Measurements from ENCODE around the gene PTF1A.

The PTF1A gene, protein sequence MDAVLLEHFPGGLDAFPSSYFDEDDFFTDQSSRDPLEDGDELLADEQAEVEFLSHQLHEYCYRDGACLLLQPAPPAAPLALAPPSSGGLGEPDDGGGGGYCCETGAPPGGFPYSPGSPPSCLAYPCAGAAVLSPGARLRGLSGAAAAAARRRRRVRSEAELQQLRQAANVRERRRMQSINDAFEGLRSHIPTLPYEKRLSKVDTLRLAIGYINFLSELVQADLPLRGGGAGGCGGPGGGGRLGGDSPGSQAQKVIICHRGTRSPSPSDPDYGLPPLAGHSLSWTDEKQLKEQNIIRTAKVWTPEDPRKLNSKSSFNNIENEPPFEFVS

DNA sequence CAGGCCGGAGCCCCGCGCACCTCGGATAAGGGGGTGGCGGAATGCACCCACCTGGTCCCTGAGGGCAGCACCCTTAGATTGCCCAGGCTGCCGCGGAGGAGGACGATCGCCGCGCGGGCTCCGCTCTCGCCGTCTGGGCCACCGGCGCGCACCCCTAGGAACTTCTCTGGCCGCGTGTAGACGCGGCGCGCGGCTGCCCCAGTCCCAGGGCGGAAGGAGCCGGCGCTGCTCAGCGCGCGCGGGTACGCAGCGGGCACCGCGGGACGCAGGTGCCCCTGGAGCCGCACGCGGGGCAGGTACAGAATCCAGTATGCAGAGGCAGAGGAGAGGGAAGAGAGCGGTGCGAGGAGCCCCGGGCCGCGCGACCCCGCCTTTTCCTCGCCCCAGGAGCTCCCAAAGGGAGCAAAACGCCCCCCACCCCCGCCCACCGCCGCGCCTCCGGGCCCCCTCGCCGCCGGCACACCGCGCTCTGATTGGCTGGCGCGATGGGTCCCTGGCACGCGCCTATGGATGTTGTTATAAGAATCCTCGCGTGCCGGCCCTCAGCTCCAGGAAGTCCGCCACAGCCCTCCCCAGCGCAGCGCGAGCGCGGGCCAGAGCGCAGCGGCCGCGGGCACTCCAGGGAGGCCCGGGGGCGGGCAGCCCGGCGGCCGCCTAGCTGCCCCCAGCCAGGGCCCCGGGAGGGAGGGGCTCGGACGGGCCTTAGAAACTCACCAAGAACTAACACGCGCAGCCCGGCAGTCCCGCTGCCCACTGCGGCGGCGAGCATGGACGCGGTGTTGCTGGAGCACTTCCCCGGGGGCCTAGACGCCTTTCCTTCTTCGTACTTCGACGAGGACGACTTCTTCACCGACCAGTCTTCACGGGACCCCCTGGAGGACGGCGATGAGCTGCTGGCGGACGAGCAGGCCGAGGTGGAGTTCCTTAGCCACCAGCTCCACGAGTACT lies at the start of gene PTF1A:
PTF1A (plus strand) TSS at position 549 of the 948 bp plus-strand sequence; CDS start at position 768, 219 bp downstream.
- no peak for DNase-seq (ENCODE audit: low read depth)

DNA sequence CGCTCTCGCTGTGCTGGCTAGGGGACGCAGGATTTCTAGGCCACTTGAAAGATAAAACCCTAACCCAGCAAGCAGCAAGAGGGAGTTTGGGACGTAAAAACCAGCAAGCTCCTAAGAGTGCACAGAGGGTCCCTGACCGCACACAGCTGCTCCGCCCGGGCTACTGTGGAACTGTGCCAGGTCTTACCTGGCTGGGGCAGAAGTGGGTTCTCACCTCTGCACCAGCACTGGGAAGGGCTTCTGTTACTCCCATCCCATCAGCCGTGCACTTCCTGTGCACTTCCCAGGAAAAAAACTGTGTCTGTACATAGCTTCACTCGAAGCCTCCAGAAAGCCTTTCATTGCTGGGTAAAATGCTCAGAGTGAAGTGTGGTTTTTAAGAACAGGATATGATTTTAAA lies 45.9 kb upstream of the PTF1A start:
- no peak for DNase-seq (ENCODE audit: low read depth)

DNA sequence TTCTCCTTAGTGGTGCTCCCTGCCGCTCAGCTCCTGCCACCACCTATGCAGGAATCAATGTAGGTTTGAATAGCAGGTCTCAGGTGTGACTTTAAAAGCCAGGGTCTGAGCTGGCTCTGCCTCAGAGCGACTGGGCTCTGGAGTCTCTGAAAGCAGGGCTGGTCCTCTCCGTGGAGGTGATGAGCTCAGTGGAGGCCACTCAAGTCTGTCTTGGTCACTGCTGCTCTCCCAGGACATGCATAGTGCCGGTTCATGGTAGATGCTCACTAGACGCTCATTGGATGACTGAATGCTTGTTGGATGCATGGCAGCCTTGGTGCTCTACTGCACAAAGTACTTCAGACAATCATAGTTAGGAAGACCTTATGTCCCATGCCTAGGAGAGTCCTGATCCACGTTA lies 45.1 kb upstream of the PTF1A start:
- DNase-seq (ENCODE audit: low read depth) = no peak

DNA sequence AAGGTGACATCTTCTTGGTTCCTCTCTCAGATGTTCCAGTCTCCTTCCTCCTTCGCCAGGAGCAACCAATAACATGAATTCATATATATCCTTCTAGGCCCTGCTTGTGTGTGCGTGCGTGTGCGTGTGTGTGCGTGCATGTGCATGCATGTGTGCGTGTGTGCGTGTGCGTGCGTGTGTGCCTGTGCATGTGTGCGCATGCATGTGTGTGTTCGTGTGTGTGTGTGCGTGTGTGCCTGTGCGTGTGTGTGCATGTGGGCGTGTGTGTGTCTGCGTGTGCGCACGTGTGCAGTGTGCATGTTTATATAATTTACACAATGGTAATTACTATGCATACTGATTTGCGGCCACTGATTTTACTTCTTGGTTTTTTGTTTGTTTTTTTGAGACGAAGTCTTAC lies 43.9 kb upstream of the PTF1A start:
- DNase-seq (ENCODE audit: low read depth) = no peak

DNA sequence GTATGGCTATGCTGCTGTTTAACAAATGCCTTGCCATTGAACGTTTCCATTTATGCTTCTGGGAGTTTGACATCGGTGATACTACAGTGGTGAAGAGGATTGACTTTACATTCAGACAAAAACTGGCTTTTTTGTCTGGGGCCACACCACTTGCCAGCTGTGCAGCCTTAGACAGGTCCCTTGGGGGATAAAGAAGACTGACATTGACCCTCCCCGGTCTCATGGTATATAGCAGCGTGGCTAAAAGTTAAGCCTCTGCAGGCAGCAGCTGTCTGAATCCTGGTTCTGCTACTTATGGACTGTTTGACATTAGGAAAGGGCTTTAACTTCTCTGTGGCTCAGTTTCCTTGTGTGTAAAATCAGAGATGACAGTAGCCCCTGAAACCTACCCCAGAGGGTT lies 42.0 kb upstream of the PTF1A start:
- no peak for DNase-seq (ENCODE audit: low read depth)

DNA sequence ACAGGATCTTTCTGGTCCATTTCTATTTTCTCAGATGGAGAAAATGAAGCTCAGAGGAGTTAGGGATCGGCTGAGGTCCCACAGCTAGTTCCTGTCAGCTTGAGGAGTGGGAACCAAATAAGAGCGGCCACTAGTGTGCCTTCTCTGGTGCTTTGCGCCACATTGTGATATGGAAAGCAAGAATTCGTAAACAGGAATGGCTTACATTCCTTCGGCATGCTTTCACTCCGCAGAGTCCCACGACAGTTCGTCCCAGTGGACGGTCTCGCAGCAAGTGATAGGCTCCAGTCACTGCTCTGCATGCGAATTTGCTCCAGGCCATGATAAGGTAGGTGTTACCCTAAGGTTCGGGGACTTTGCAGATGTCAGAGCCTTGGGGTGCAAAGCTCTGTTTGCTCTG lies 41.5 kb upstream of the PTF1A start:
- DNase-seq (ENCODE audit: low read depth) = no peak

DNA sequence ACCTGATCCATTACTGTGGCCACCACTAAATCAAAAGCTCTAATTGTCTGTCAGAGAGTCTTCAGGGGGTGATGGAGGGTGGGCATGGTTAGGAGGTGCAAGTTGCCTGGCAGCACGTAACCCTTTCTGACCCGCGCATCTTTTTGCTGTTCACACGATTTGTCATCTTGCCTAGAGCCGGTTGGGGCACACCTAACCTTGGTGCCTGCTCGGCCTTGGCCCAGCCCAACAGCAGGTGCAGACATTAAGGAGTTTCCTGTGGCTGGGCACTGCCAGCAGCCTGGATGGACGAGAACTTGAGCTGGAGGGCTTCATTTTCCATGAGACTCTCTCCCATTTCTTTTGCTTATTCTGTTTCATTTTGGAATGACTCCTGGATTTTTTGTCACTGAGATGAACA lies 41.0 kb upstream of the PTF1A start:
- DNase-seq (ENCODE audit: low read depth) = no peak

DNA sequence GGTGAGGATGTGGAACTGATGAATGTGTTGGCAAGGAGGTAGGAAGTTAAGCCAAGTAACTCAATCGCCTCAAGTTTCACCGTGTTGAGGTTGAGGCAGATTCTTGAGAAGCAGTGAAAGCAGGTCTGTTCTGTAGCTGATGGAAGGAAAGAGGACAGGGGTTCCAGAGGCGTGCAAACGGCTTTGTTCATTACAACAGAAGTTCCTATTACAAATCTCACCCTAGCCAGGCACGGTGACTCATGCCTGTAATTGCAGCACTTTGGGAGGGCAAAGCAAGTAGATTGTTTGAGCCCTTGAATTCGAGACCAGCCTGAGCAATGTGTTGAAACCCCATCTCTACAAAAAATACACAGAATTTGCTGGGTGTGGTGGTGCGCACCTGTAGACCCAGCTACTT lies 36.9 kb upstream of the PTF1A start:
- DNase-seq (ENCODE audit: low read depth) = no peak

DNA sequence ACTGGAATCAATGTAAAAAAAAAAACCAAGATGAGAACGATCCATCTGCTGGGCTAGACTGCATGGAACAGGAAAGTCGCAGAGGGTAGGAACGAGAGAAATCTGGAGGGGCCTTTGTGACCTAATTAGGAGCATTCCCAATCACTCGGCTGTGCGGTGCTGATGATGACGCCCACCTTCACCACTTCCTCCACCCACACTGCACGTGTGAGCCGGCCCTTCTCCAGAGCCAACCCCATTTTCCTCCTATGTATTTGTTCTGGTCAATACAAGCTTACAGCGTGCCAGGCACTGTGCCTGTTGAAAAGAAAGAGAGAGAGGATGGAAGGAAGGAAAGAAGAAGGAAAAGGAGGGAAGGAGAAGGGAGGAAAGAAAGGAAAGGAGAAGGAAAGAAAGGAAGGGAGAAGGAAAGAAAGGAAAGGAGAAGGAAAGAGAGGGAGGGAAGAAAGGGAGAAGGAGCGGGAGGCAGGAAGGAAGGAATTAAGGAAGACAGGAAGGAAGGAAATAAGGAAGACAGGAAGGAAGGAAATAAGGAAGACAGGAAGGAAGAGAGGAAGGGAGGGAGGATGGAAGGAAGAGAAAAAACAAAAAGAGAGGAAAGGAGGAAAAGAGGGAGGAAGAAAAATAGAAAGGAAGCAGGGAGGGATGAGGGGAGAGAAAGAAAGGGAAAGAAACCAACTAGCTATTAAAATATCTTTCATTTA lies 35.5 kb upstream of the PTF1A start:
- DNase-seq (ENCODE audit: low read depth) = no peak

DNA sequence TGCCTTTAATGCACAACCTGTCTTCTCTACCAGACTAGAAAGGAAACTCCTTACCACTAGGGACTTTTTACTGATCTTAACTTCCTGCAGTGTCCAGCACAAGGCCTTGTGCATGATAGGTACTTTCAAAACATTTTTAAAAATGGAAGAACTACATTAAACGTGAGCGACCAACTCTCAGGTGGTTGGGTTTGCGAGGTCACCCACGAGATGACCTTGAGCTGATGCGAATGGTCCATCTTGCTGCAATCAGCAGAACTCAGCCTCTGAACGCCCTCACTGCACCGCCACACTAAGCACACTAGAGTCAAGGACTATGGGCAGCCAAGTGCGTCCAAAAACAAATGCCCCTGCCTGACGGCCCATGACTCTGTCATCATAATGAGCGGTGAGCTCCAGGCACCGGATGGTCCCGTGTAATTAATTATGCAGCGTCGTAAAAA lies 34.9 kb upstream of the PTF1A start:
- DNase-seq (ENCODE audit: low read depth) = no peak

DNA sequence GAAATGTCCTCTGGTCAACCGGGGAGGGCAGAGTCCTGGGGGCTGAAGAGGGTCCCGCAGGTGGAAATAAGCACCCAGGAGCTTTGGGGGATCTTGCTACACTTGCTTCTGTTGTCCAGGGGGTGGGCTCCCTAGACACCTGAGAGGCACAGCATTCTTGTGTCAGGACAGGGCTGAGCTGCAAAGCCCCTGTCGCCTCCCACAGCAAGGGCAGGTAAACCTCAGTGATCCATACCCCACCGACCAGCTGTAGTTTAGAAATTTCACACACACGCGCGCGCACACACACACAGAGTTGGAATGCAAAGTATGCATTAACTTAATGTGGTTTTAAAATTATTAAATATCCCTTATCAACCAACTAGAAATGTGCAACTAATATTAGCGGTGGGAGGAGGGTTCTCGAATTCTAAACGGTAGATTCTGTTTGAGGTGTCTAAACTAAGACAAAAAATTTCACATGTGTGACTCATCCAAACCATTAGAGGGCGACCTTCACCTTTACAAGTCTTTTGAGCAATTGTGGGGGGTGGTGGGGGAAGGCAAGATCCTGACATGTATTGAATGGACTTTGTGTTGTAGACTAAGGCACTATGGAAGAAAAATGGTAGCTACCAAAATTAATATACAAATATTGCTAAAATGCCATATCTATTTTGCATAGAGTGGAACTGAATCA lies 34.3 kb upstream of the PTF1A start:
- DNase-seq (ENCODE audit: low read depth) = no peak

DNA sequence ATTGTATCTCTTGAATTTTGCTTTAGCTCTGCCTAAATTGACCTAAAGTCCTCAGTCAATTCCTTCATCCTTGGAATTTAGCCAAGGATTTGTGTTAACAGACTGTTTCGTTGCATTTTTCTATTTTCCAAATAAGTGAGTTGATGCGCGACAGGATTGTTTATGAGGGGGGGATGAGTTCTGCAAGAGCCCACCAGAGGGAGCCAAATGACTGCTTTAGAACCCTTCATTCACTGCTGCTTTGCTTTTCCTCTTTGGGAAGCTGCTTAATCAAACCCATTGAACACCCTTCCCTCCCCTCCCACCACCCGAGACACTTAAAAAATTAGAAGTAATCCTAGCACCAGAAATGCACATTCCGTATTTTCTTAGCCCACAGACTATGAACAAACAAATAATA lies 33.7 kb upstream of the PTF1A start:
- DNase-seq (ENCODE audit: low read depth) = no peak

DNA sequence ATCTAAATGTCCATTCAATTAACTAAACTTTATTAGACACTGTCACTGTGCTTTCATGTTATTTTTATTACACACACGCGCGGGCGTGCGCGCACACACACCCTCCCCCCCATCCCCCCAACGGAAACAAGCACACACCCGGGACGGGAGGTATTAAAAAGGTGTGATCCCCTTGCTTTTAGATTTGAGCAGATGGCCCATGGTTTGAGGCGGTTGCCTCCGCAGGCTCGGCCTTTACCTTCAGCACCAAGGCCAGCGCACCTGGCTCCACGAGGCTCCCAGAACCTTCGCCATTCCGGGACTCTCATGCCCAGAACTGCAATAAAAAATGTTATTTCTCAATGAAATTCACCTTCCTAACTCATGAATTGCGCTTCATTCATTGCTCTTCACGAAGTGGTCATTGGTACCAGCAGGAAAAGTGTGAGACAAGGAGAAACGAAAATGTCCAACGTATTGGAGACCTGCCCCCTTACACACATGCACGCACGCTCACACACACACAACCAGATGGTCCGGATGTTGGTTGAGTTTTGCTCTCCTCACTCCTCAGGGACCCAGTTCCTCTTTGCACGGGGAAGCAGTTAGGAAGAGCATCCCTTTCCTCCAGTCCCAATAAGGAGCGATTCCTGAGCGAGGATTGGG lies 20.8 kb upstream of the PTF1A start:
- DNase-seq (ENCODE audit: low read depth) = no peak

DNA sequence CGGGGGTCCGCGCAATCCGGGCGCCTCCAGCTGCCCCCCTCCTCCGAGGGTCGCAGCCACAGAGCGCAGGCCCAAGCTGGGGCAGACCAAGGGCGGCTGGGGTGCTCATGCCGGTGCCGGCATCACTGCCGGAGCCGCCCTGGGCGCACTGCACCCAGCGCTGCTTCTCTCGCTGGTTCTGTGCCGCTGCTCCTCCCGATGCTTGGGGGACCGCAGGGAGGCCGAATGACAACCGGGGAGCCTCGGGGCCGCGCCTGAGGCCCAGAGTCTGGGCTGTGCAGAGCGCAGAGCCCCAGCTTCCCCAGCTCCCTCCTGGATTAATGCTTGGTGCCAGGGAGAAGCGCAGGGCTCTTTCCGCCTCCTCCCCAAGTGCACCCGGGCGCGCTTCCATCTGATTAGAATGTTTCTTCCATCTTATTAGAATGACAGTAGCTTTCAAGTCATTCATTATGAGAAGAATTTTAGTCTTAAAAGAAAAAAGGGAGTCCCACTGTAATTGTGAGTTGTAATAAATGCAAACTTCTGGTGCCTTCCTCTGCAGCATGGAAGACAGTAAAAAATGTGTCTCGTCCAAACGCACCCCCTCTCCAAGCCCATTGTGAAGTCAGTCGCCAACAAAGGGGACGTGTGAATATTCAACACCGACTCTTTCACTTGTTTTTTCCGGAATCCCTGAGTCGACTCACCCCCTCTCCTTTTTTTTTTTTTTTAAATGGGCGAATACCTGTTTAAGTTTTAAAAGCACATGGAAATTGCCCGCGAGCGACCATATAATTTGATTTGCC lies 19.5 kb upstream of the PTF1A start:
- DNase-seq (ENCODE audit: low read depth) = no peak

DNA sequence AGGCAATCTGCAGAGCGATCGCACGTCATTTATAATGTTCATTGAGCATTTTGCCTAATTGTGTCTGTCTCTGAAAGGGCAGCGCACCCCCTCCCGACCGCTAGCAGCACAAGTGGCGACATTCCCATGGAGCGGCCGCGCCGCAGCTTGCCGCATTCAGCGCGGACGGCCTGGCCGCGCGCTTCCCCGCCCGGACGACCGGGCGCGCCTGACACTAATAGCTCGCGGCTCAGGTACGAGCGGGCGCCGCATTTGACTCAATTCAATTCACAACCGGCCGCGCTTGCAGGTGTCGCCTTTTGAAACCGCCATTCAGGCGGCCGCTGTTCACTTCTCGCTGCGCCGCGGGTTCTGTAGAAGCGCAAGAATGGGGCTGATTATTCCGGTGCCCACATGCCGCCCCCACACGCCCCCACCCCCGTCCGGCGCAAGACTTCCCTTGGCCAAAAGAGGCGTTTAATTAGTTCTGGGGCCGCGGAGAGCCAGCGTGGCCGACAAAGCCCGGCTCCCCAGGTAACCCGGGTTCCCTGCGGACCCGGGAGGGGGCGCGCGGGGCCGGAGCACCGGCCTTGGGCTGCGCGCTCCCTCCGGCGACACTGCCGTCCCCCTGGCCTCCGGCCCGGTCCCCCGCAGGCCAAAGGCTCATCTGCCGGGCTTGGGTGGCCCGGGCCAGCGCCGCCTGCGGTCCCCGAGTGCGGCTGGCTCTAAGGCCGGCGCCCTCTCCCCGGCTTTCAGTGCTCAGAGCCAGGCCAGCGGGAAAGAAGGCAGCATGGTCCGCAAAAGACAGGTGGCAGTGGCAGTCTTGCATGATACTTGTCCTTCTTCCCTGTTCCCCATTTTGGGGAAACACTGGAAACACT lies 18.7 kb upstream of the PTF1A start:
- DNase-seq (ENCODE audit: low read depth) = no peak

DNA sequence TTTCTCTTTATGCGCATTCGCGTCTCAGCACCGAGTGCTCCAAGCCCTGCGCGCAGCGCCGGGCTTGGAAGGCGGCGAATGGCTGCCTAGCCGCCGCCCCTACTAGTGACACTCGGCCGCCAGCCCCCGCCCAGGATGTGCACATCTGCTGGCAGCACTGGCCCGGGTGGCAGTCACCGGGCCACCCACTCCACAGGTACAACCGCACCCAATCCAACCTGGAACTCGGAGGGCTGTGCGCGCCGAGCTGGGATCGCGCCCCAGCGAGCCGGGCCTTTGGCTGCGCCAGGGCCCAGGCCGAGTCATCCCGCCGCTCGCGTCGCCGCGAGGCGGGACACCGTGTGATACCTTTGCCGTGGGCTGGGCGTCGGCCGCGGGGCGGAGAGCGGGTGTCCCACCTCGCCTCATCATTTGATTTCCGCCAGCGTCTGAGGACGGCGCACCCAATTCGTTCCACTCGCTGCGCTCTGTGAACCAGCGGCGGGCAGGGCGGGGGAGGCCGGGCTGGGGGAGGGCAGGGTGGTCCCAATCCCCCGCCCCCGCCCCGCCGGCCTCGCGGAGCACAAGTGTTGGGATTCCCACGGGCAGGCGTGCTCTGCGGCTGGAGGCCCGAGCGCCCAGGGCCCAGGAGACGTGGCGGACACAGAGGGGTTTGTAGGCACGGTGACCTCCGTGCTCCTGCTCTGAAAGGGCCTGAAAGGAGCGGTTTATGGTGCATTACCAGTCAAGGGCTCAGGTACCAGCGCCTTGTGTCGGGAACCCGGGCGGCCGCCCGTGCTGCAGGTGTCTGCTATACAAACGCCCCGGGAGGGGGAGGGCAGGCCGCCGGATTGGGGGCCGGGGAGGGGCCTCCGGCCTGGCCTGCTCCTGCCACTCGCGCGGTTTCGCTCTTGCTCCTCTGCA lies 17.8 kb upstream of the PTF1A start:
- no peak for DNase-seq (ENCODE audit: low read depth)

DNA sequence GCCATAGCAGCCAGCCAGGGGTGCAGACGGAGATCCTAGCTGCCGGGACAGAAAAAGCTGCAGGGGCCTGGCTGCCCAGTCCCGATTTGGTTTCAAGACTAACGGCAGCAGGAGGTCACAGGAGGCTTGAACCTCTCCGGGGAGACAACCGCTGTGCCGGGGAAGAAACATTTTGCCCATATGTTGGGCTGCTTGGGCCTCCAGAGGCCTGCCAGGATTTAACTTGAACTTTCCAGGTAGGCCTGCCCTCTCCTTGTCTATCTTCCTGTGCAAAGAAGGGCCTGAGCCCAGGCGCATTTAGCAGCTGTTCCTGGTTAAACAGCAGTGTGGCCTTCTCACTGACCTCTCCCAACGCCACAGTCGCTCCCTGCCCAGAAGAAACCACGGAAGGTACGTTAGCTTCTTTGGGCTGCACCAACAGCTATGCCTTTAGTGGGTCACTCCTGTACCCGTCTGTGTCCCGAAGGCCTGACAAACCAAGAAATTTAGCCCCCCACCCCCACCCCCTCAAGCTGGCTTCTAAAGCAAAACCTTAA lies 17.1 kb upstream of the PTF1A start:
- DNase-seq (ENCODE audit: low read depth) = no peak

DNA sequence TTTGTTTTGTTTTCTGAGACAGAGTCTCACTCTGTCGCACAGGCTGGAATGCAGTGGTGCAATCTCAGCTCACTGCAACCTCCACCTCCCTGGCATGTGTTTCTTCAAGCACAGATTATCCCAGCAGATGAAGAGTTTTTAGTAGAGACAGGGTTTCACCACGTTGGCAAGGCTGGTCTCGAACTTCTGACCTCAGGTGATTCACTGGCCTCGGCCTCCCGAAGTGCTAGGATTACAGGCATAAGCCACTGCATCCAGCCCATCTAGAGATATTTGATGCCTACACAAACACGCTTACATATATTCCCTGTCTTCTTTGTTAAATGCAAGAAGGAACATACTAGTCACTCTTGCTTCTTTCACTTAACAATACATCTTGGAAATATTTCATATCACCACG lies 5.9 kb upstream of the PTF1A start:
- DNase-seq (ENCODE audit: low read depth) = no peak

Data from GM04503 (cell line).